AG10803 (cell line): ENCODE measurements around the gene UBE2D4.
"Not testable (repeated sequence)": the region's sequence is repeated elsewhere in the genome, so short reads cannot be mapped to it uniquely, and the experiment has no call there.

ENCODE experiments used
- DNase-seq: peaks from one replicate; pipeline ENCODE4 v3.0.0; 2010; ENCODE audit warnings: low read depth
- H3K4me3 ChIP-seq: 2 replicates; pipeline ENCODE4 v1.5.1; 2011; ENCODE audit warnings: mild to moderate bottlenecking, low read length, control low read depth
- CTCF ChIP-seq: conservative IDR thresholded peaks from 2 replicates; pipeline ENCODE4 v1.5.1; 2011; ENCODE audit warnings: mild to moderate bottlenecking, low read length, control low read depth, inconsistent platforms

UBE2D4 gene

GRCh38 chr7:43884209-43884608, 42.0 kb upstream of the UBE2D4 start:
- TF ChIP-seq CTCF: no peak
- no peak overlapping the region for H3K4me3 ChIP-seq
- DNase-seq: no peak

GRCh38 chr7:43884617-43885016, 41.6 kb upstream of the UBE2D4 start:
- no peak for TF ChIP-seq CTCF
- DNase-seq: no peak
- H3K4me3 ChIP-seq: no peak overlapping the region

GRCh38 chr7:43888993-43889945, 37.0 kb upstream of the UBE2D4 start:
- no peak overlapping the region for H3K4me3 ChIP-seq
- DNase-seq: no peak
- no peak for TF ChIP-seq CTCF

- no peak for DNase-seq
- no peak overlapping the region for H3K4me3 ChIP-seq
- no peak for TF ChIP-seq CTCF
Observed at GRCh38 chr7:43890468-43890867, 35.8 kb upstream of the UBE2D4 start.

GRCh38 chr7:43891069-43891955, 34.9 kb upstream of the UBE2D4 start:
- no peak for TF ChIP-seq CTCF
- DNase-seq: no peak
- H3K4me3 ChIP-seq: no peak overlapping the region

GRCh38 chr7:43895847-43896415, 30.3 kb upstream of the UBE2D4 start:
- no peak for TF ChIP-seq CTCF
- no peak for DNase-seq

GRCh38 chr7:43898571-43898970, 27.7 kb upstream of the UBE2D4 start:
- not testable (repeated sequence) for DNase-seq, H3K4me3 ChIP-seq

More at GRCh38 chr7:43895847-43896415, 30.3 kb upstream of the UBE2D4 start:
- H3K4me3 ChIP-seq: no peak overlapping the region
